ENCODE results near the gene CLDN34. TPM values are rescaled to one million over a fixed set of nuclear protein-coding genes. Genes with fewer than 3 reads are reported as not detected.

The CLDN34 gene
- polyA plus RNA-seq, 1 of the 3 experiments (the other 2 are of a cell fraction): not detected

DNA sequence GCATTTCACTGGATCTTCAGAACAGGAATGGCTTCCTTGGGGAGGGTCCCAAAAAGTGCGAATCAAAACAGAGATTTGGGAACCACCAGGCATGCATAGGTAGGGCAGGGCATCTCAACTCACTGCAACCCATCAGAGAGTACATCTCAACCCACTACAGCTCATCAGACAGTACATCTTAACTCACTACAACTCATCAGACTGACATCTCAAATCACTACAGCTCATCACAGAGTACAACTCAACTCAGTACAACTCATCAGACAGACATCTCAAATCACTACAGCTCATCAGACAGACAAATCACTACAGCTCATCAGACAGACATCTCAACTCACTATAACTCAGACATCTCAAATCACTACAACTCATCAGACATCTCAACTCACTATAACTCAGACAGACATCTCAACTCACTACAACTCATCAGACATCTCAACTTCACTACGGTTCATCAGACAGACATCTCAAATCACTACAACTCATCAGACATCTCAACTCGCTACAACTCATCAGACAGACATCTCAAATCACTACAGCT lies 47.5 kb upstream of the CLDN34 start:
- Histone ChIP-seq H3K9me3 (no peaks in the 10 kb centered on the region), H3K79me2 (ENCODE audit: insufficient read depth) (no peaks in the 10 kb centered on the region), H3K4me2 (no peak overlapping the region), H2AFZ (ENCODE audit: low read depth) (no peak overlapping the region), H3F3A (replicated peaks; ENCODE audit: insufficient read depth) (no peaks in the 10 kb centered on the region), H3K27ac (ENCODE audit: low read depth in 2 of 2, low read length in 1 of 2) (no peak overlapping the region), H3K4me1 (ENCODE audit: control insufficient read depth in 1 of 2, insufficient read depth in 2 of 2, low read depth in 1 of 2, low read length in 1 of 2) (no peaks in the 10 kb centered on the region), H4K20me1 (ENCODE audit: insufficient read depth) (no peaks in the 10 kb centered on the region), H3K27me3 (ENCODE audit: insufficient read depth) (no peaks in the 10 kb centered on the region), H3K9me2 (no peaks in the 10 kb centered on the region), H3K9ac (no peak overlapping the region), H3K36me3 (replicated peaks in 1 of 2; ENCODE audit: control insufficient read depth in 1 of 2, insufficient read depth in 2 of 2, low read length in 1 of 2) (no peaks in the 10 kb centered on the region), H3K4me3 (ENCODE audit: low read depth in 2 of 2, low read length in 1 of 2) (no peak overlapping the region)
- CTCF ChIA-PET: no interaction called here
- 9% methylated on average over 3 of the region's 3 CpGs for WGBS (ENCODE audit: low lambda C conversion rate)
- DNase-seq: no peak
- POLR2A ChIA-PET: no interaction called here
- TF ChIP-seq, protein P1, sequence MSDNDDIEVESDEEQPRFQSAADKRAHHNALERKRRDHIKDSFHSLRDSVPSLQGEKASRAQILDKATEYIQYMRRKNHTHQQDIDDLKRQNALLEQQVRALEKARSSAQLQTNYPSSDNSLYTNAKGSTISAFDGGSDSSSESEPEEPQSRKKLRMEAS (IDR thresholded peaks at IDR 0.05; ENCODE audit: low read depth): no peak
- TF ChIP-seq TCF12 (IDR thresholded peaks at IDR 0.05) (no peak), NFIC (IDR thresholded peaks at IDR 0.05; ENCODE audit: borderline replicate concordance) (no peak), MXI1 (IDR thresholded peaks at IDR 0.05; ENCODE audit: low read depth, low read length) (no peak), JUND (IDR thresholded peaks at IDR 0.05) (no peak), RXRA (IDR thresholded peaks at IDR 0.05; ENCODE audit: borderline replicate concordance, low read depth) (no peak), FOXM1 (IDR thresholded peaks at IDR 0.05; ENCODE audit: low read depth) (no peak), EZH2phosphoT487 (IDR thresholded peaks at IDR 0.05; ENCODE audit: borderline replicate concordance, low read depth) (no peak), MEF2A (IDR thresholded peaks at IDR 0.05; ENCODE audit: borderline replicate concordance, low read depth) (no peak), ELF1 (IDR thresholded peaks at IDR 0.05) (no peak), POLR2AphosphoS5 (IDR thresholded peaks at IDR 0.05; ENCODE audit: low read depth, low read length) (no peak), SIN3A (IDR thresholded peaks at IDR 0.05; ENCODE audit: borderline replicate concordance, low read depth, low read length) (no peak), RAD21 (IDR thresholded peaks at IDR 0.05; ENCODE audit: low read length) (no peak), EP300 (IDR thresholded peaks at IDR 0.05; ENCODE audit: borderline replicate concordance in 1 of 2, low read depth in 1 of 2, low read length in 1 of 2) (no peak)
- TF ChIP-seq, protein P2, sequence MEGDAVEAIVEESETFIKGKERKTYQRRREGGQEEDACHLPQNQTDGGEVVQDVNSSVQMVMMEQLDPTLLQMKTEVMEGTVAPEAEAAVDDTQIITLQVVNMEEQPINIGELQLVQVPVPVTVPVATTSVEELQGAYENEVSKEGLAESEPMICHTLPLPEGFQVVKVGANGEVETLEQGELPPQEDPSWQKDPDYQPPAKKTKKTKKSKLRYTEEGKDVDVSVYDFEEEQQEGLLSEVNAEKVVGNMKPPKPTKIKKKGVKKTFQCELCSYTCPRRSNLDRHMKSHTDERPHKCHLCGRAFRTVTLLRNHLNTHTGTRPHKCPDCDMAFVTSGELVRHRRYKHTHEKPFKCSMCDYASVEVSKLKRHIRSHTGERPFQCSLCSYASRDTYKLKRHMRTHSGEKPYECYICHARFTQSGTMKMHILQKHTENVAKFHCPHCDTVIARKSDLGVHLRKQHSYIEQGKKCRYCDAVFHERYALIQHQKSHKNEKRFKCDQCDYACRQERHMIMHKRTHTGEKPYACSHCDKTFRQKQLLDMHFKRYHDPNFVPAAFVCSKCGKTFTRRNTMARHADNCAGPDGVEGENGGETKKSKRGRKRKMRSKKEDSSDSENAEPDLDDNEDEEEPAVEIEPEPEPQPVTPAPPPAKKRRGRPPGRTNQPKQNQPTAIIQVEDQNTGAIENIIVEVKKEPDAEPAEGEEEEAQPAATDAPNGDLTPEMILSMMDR (IDR thresholded peaks at IDR 0.05): no peak
- TF ChIP-seq, protein P3, sequence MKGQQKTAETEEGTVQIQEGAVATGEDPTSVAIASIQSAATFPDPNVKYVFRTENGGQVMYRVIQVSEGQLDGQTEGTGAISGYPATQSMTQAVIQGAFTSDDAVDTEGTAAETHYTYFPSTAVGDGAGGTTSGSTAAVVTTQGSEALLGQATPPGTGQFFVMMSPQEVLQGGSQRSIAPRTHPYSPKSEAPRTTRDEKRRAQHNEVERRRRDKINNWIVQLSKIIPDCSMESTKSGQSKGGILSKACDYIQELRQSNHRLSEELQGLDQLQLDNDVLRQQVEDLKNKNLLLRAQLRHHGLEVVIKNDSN (IDR thresholded peaks at IDR 0.05; ENCODE audit: borderline replicate concordance, low read depth): no peak
- TF ChIP-seq, protein P4, sequence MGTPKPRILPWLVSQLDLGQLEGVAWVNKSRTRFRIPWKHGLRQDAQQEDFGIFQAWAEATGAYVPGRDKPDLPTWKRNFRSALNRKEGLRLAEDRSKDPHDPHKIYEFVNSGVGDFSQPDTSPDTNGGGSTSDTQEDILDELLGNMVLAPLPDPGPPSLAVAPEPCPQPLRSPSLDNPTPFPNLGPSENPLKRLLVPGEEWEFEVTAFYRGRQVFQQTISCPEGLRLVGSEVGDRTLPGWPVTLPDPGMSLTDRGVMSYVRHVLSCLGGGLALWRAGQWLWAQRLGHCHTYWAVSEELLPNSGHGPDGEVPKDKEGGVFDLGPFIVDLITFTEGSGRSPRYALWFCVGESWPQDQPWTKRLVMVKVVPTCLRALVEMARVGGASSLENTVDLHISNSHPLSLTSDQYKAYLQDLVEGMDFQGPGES (IDR thresholded peaks at IDR 0.05; ENCODE audit: low read depth, low read length): no peak
- TF ChIP-seq, protein P5, sequence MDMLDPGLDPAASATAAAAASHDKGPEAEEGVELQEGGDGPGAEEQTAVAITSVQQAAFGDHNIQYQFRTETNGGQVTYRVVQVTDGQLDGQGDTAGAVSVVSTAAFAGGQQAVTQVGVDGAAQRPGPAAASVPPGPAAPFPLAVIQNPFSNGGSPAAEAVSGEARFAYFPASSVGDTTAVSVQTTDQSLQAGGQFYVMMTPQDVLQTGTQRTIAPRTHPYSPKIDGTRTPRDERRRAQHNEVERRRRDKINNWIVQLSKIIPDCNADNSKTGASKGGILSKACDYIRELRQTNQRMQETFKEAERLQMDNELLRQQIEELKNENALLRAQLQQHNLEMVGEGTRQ (IDR thresholded peaks at IDR 0.05; ENCODE audit: borderline replicate concordance, low read depth, low read length): no peak

All from SK-N-SH (cell line).